DOHH2 (cell line): ENCODE data around the gene RNF130.

Source experiments
- CTCF ChIP-seq: fragments of 200-600 bp; sonication (generic); IDR thresholded peaks from one replicate; pipeline ENCODE4 v1.5.1; 2014; ENCODE audit warnings: antibody characterized with exemption, mild to moderate bottlenecking, low read depth, low read length; ENCODE audit not compliant: poor library complexity, severe bottlenecking
- EZH2phosphoT487 ChIP-seq: fragments of 200-600 bp; sonication (generic); IDR thresholded peaks from 2 replicates; pipeline ENCODE4 v1.6.1; 2017; ENCODE audit warnings: borderline replicate concordance, mild to moderate bottlenecking, antibody characterized with exemption, low read length, moderate library complexity, mixed read lengths

GRCh38 chr5:179936976-179937681 lies 134.4 kb downstream of the RNF130 start:
- no peak for TF ChIP-seq CTCF
- no peak for TF ChIP-seq EZH2phosphoT487
